ENCODE results near the gene RAB25.
"Not testable (repeated sequence)": the region's sequence is repeated elsewhere in the genome, so short reads cannot be mapped to it uniquely, and the experiment has no call there.

RAB25 gene

GRCh38 chr1:156056326-156056849 lies 4.6 kb upstream of the RAB25 start:
- H3K4me1 ChIP-seq (ENCODE audit: insufficient read depth, low read length), result peaks cover 15% of the 10 kb centered on the region

GRCh38 chr1:156062189-156062588 lies 1.2 kb downstream of the RAB25 start:
- no peaks in the 10 kb centered on the region for H3K27me3 ChIP-seq (ENCODE audit: control insufficient read depth in 1 of 2, insufficient read depth in 2 of 2, low read length in 2 of 2)
- no peak overlapping the region for H3K9ac ChIP-seq (ENCODE audit: low read length)
- peaks cover 9% of the 10 kb centered on the region for H3K36me3 ChIP-seq (ENCODE audit: insufficient read depth, low read length)
- H3K27ac ChIP-seq (ENCODE audit: low read depth, low read length), result no peak overlapping the region
- no peaks in the 10 kb centered on the region for H3K4me1 ChIP-seq (ENCODE audit: insufficient read depth, low read length)
- H3K4me3 ChIP-seq (ENCODE audit: low read depth in 1 of 2, low read length in 2 of 2), result no peak overlapping the region
- H3K9me3 ChIP-seq (ENCODE audit: low read length), result no peaks in the 10 kb centered on the region

More at GRCh38 chr1:156056326-156056849, 4.6 kb upstream of the RAB25 start:
- Histone ChIP-seq H3K27ac (ENCODE audit: low read depth, low read length) (no peak overlapping the region), H3K9me3 (ENCODE audit: low read length) (no peaks in the 10 kb centered on the region), H3K36me3 (ENCODE audit: insufficient read depth, low read length) (peaks cover 9% of the 10 kb centered on the region), H3K27me3 (ENCODE audit: control insufficient read depth in 1 of 2, insufficient read depth in 2 of 2, low read length in 2 of 2) (no peaks in the 10 kb centered on the region), H3K4me3 (ENCODE audit: low read depth in 1 of 2, low read length in 2 of 2) (no peak overlapping the region), H3K9ac (ENCODE audit: low read length) (no peak overlapping the region)

GRCh38 chr1:156063997-156064285 lies 3.0 kb downstream of the RAB25 start:
- no peak overlapping the region for H3K9ac ChIP-seq (ENCODE audit: low read length)
- H3K9me3 ChIP-seq (ENCODE audit: low read length), result no peaks in the 10 kb centered on the region
- no peak overlapping the region for H3K27ac ChIP-seq (ENCODE audit: low read depth, low read length)
- H3K36me3 ChIP-seq (ENCODE audit: insufficient read depth, low read length), result no peaks in the 10 kb centered on the region
- H3K4me1 ChIP-seq (ENCODE audit: insufficient read depth, low read length), result no peaks in the 10 kb centered on the region
- H3K4me3 ChIP-seq (ENCODE audit: low read depth in 1 of 2, low read length in 2 of 2), result no peak overlapping the region
- H3K27me3 ChIP-seq (ENCODE audit: control insufficient read depth in 1 of 2, insufficient read depth in 2 of 2, low read length in 2 of 2), result no peaks in the 10 kb centered on the region

GRCh38 chr1:156064615-156065014 lies 3.7 kb downstream of the RAB25 start:
- no peaks in the 10 kb centered on the region for H3K4me1 ChIP-seq (ENCODE audit: insufficient read depth, low read length)
- no peaks in the 10 kb centered on the region for H3K9me3 ChIP-seq (ENCODE audit: low read length)
- H3K27me3 ChIP-seq (ENCODE audit: control insufficient read depth in 1 of 2, insufficient read depth in 2 of 2, low read length in 2 of 2), result no peaks in the 10 kb centered on the region
- H3K4me3 ChIP-seq (ENCODE audit: low read depth in 1 of 2, low read length in 2 of 2), result no peak overlapping the region
- H3K36me3 ChIP-seq (ENCODE audit: insufficient read depth, low read length), result no peaks in the 10 kb centered on the region
- H3K9ac ChIP-seq (ENCODE audit: low read length), result no peak overlapping the region
- no peak overlapping the region for H3K27ac ChIP-seq (ENCODE audit: low read depth, low read length)

DNA sequence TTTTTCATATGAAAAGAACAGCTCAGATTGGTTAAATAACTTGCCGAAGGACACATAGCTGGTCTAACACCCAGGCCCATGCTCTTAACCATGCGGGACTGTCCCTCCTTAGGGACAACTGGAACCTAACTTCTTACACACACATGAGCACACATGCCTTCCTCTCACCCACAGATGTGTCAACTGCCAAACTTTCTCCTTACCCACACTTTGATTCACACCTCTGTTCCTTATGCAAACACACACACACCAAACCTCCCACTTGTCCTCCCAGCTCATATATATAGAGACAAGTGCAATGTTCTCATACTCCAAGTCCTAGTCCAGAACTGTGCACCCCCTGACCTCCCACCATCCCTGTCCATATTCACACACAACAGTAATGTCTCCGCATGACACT lies 4.3 kb downstream of the RAB25 start:
- no peaks in the 10 kb centered on the region for H3K4me1 ChIP-seq (ENCODE audit: insufficient read depth, low read length)
- peaks cover 0 to 4% of the 10 kb centered on the region in 2 donors for H3K27me3 ChIP-seq (ENCODE audit: control insufficient read depth in 1 of 2, insufficient read depth in 2 of 2, low read length in 2 of 2)
- H3K27ac ChIP-seq (ENCODE audit: low read depth, low read length), result no peak overlapping the region
- H3K9me3 ChIP-seq (ENCODE audit: low read length), result no peaks in the 10 kb centered on the region
- H3K36me3 ChIP-seq (ENCODE audit: insufficient read depth, low read length), result no peaks in the 10 kb centered on the region
- no peak overlapping the region for H3K4me3 ChIP-seq (ENCODE audit: low read depth in 1 of 2, low read length in 2 of 2)
- no peak overlapping the region for H3K9ac ChIP-seq (ENCODE audit: low read length)

DNA sequence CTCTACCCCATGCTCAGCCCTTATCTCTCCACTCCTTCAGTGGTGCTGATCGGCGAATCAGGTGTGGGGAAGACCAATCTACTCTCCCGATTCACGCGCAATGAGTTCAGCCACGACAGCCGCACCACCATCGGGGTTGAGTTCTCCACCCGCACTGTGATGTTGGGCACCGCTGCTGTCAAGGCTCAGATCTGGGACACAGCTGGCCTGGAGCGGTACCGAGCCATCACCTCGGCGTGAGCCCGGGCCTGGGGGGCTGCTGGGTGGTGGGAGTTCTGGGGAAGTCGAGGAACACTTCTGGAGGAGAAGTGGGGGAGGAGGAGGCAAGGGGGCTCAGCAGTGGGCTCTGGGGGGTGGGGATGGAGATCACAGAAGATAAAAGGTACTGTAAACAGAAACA lies 4.9 kb downstream of the RAB25 start:
- Histone ChIP-seq H3K4me3 (ENCODE audit: low read depth in 1 of 2, low read length in 2 of 2) (no peak overlapping the region), H3K27me3 (ENCODE audit: control insufficient read depth in 1 of 2, insufficient read depth in 2 of 2, low read length in 2 of 2) (peaks cover 0 to 8% of the 10 kb centered on the region in 2 donors), H3K36me3 (ENCODE audit: insufficient read depth, low read length) (no peaks in the 10 kb centered on the region), H3K9me3 (ENCODE audit: low read length) (no peaks in the 10 kb centered on the region), H3K27ac (ENCODE audit: low read depth, low read length) (no peak overlapping the region), H3K4me1 (ENCODE audit: insufficient read depth, low read length) (no peaks in the 10 kb centered on the region), H3K9ac (ENCODE audit: low read length) (no peak overlapping the region)

GRCh38 chr1:156067262-156067661 lies 6.3 kb downstream of the RAB25 start:
- Histone ChIP-seq H3K4me3 (ENCODE audit: low read depth in 1 of 2, low read length in 2 of 2) (no peak overlapping the region), H3K9ac (ENCODE audit: low read length) (no peak overlapping the region), H3K27ac (ENCODE audit: low read depth, low read length) (no peak overlapping the region), H3K36me3 (ENCODE audit: insufficient read depth, low read length) (no peaks in the 10 kb centered on the region), H3K9me3 (ENCODE audit: low read length) (no peaks in the 10 kb centered on the region), H3K27me3 (ENCODE audit: control insufficient read depth in 1 of 2, insufficient read depth in 2 of 2, low read length in 2 of 2) (peaks cover 0 to 8% of the 10 kb centered on the region in 2 donors), H3K4me1 (ENCODE audit: insufficient read depth, low read length) (no peaks in the 10 kb centered on the region)

DNA sequence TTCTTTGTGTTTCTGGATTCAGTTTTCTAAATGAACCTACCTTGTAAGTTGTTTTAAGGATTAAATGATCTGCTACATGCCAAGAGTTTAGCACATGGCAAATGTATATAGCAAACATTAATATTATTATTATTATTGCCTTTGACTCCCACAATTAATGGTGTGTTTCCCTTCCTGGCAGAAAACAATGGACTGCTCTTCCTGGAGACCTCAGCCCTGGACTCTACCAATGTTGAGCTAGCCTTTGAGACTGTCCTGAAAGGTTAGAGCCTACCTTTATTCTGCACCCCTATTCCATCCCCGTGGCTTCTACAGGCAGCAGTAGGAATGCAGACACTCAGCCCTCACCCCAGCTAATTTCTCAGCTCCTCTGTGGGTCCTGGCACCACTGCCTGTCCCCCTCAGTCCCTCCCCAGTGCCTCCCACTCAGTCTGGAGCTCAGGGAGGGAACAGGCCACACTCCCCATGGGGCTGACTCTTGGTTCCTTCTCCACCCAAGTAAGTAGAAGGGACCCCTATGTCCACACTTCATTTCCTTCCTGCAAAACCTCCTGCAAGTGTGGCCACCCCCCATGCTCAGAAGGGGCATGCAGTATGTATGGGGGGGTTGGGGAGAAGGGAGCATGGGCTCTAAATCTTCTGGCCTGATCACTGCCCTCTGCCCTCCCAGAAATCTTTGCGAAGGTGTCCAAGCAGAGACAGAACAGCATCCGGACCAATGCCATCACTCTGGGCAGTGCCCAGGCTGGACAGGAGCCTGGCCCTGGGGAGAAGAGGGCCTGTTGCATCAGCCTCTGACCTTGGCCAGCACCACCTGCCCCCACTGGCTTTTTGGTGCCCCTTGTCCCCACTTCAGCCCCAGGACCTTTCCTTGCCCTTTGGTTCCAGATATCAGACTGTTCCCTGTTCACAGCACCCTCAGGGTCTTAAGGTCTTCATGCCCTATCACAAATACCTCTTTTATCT lies 8.8 kb downstream of the RAB25 start:
- H3K27me3 ChIP-seq (ENCODE audit: control insufficient read depth in 1 of 2, insufficient read depth in 2 of 2, low read length in 2 of 2), result peaks cover 0 to 8% of the 10 kb centered on the region in 2 donors

GRCh38 chr1:156070548-156070947 lies 9.6 kb downstream of the RAB25 start:
- H3K4me3 ChIP-seq (ENCODE audit: low read depth in 1 of 2, low read length in 2 of 2), result no peak overlapping the region
- H3K4me1 ChIP-seq (ENCODE audit: insufficient read depth, low read length), result peaks cover under 1% of the 10 kb centered on the region
- H3K36me3 ChIP-seq (ENCODE audit: insufficient read depth, low read length), result no peaks in the 10 kb centered on the region
- H3K27ac ChIP-seq (ENCODE audit: low read depth, low read length), result no peak overlapping the region
- H3K27me3 ChIP-seq (ENCODE audit: control insufficient read depth in 1 of 2, insufficient read depth in 2 of 2, low read length in 2 of 2), result peaks cover 0 to 8% of the 10 kb centered on the region in 2 donors
- no peaks in the 10 kb centered on the region for H3K9me3 ChIP-seq (ENCODE audit: low read length)
- H3K9ac ChIP-seq (ENCODE audit: low read length), result no peak overlapping the region

More for the DNA sequence above, 8.8 kb downstream of the RAB25 start:
- no peak overlapping the region for H3K4me3 ChIP-seq (ENCODE audit: low read depth in 1 of 2, low read length in 2 of 2)
- H3K27ac ChIP-seq (ENCODE audit: low read depth, low read length), result no peak overlapping the region
- no peaks in the 10 kb centered on the region for H3K36me3 ChIP-seq (ENCODE audit: insufficient read depth, low read length)
- no peaks in the 10 kb centered on the region for H3K4me1 ChIP-seq (ENCODE audit: insufficient read depth, low read length)
- no peaks in the 10 kb centered on the region for H3K9me3 ChIP-seq (ENCODE audit: low read length)
- H3K9ac ChIP-seq (ENCODE audit: low read length), result no peak overlapping the region

- not testable (repeated sequence) for H3K9me3 ChIP-seq (ENCODE audit: low read length); H3K36me3 ChIP-seq (ENCODE audit: insufficient read depth, low read length); H3K9ac ChIP-seq (ENCODE audit: low read length); H3K27ac ChIP-seq (ENCODE audit: low read depth, low read length); H3K4me1 ChIP-seq (ENCODE audit: insufficient read depth, low read length); H3K27me3 ChIP-seq (ENCODE audit: control insufficient read depth in 1 of 2, insufficient read depth in 2 of 2, low read length in 2 of 2); H3K4me3 ChIP-seq (ENCODE audit: low read depth in 1 of 2, low read length in 2 of 2)
Measured at GRCh38 chr1:156071332-156071816, 10.4 kb downstream of the RAB25 start.

GRCh38 chr1:156072251-156072650 lies 11.3 kb downstream of the RAB25 start:
- H3K4me1 ChIP-seq (ENCODE audit: insufficient read depth, low read length), result peaks cover 7% of the 10 kb centered on the region
- H3K27me3 ChIP-seq (ENCODE audit: control insufficient read depth in 1 of 2, insufficient read depth in 2 of 2, low read length in 2 of 2), result peaks cover 0 to 8% of the 10 kb centered on the region in 2 donors
- no peak overlapping the region for H3K4me3 ChIP-seq (ENCODE audit: low read depth in 1 of 2, low read length in 2 of 2)
- no peaks in the 10 kb centered on the region for H3K9me3 ChIP-seq (ENCODE audit: low read length)
- no peaks in the 10 kb centered on the region for H3K36me3 ChIP-seq (ENCODE audit: insufficient read depth, low read length)
- no peak overlapping the region for H3K27ac ChIP-seq (ENCODE audit: low read depth, low read length)
- H3K9ac ChIP-seq (ENCODE audit: low read length), result no peak overlapping the region
